HS-5 (cell line): ENCODE results near the gene DIDO1.
A peak's percentile ranks its signal among the peaks of the same experiment; 100 is the strongest.

Experiments
- DNase-seq: peaks from one replicate; pipeline ENCODE4 v3.0.0-alpha.2; 2012; ENCODE audit warnings: low read depth

Gene DIDO1

GRCh38 chr20:62927128-62927705 is 912 bp upstream of the DIDO1 start:
- DNase-seq, result no peak

- peak; percentile 23 for DNase-seq
Measured at GRCh38 chr20:62925420-62926228, 681 bp downstream of the DIDO1 start.

GRCh38 chr20:62925076-62925419 is 1.3 kb downstream of the DIDO1 start:
- DNase-seq, result no peak

GRCh38 chr20:62924442-62925075 is 1.7 kb downstream of the DIDO1 start:
- DNase-seq, result no peak

GRCh38 chr20:62923669-62924441 is 2.5 kb downstream of the DIDO1 start:
- DNase-seq, result no peak

GRCh38 chr20:62923059-62923668 is 3.1 kb downstream of the DIDO1 start:
- peak; percentile 46 for DNase-seq

- DNase-seq, result no peak
Measured at GRCh38 chr20:62922451-62922921, 3.8 kb downstream of the DIDO1 start.

GRCh38 chr20:62921119-62921687 is 5.1 kb downstream of the DIDO1 start:
- no peak for DNase-seq

GRCh38 chr20:62920039-62920645 is 6.2 kb downstream of the DIDO1 start:
- no peak for DNase-seq

GRCh38 chr20:62918831-62919230 is 7.5 kb downstream of the DIDO1 start:
- no peak for DNase-seq

- no peak for DNase-seq
Measured at GRCh38 chr20:62918147-62918546, 8.2 kb downstream of the DIDO1 start.

- DNase-seq, result no peak
Measured at GRCh38 chr20:62917720-62918119, 8.6 kb downstream of the DIDO1 start.

GRCh38 chr20:62916703-62917476 is 9.4 kb downstream of the DIDO1 start:
- DNase-seq, result no peak

GRCh38 chr20:62914970-62915457 is 11.3 kb downstream of the DIDO1 start:
- DNase-seq, result no peak

- no peak for DNase-seq
Measured at GRCh38 chr20:62914436-62914835, 11.9 kb downstream of the DIDO1 start.

- DNase-seq, result no peak
Measured at GRCh38 chr20:62913043-62913630, 13.2 kb downstream of the DIDO1 start.

- DNase-seq, result no peak
Measured at GRCh38 chr20:62911701-62912280, 14.5 kb downstream of the DIDO1 start.

- no peak for DNase-seq
Measured at GRCh38 chr20:62910777-62911497, 15.4 kb downstream of the DIDO1 start.
